Panc1 (cell line): ENCODE measurements around the gene RAC2.

ENCODE experiments used
- POLR2AphosphoS5 ChIP-seq: IDR thresholded peaks from 2 replicates; pipeline ENCODE4 v1.6.1; 2012; ENCODE audit warnings: mild to moderate bottlenecking, low read depth, low read length, moderate library complexity
- SIN3A ChIP-seq: IDR thresholded peaks from 2 replicates; pipeline ENCODE4 v1.6.1; 2012; ENCODE audit warnings: low read depth, mild to moderate bottlenecking, low read length, moderate library complexity, borderline replicate concordance; ENCODE audit not compliant: insufficient read depth
- TCF7L2 ChIP-seq: IDR thresholded peaks from 2 replicates; pipeline ENCODE4 v1.6.1; 2011; ENCODE audit warnings: mild to moderate bottlenecking, low read depth, low read length, inconsistent platforms
- TF ChIP-seq, protein P1 (sequence below): fragments of 450-650 bp; IDR thresholded peaks from 2 replicates; pipeline ENCODE4 v1.5.1; 2017; ENCODE audit warnings: mild to moderate bottlenecking
- TF ChIP-seq, protein P2 (sequence below), 2 experiments: IDR thresholded peaks; 2 replicates each; pipeline ENCODE4 v1.6.1; 2011 to 2012; ENCODE audit warnings: low read depth in 2 of 2, control low read depth in 1 of 2, low read length in 1 of 2, mild to moderate bottlenecking in 1 of 2, moderate library complexity in 1 of 2; ENCODE audit not compliant: insufficient read depth in 1 of 2

DNA sequence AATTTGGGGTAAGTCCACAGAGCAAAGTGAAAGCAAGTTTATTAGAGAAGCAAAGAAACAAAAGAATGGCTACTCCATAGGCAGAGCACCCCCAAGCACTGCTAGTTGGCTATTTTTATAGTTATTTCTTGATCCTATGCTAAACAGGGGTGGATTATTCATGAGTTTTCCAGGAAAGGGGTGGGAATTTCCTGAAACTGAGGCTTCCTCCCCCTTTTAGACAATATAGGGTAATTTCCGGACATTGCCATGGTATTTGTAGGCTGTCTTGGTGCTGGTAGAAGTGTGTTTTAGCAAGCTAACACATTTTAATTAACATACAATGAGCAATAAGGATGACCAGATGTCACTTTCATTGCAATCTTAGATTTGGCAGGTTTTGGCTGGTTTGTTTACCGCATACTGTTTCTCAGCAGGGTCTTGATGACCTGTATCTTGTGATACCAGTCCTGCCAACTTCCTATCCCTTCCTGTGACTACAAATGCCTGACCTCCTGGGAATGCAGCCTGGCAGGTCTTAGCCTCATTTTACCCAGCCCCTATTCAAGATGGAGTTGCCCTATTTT, 55.1 kb downstream of the RAC2 start:
- TF ChIP-seq, protein P1, sequence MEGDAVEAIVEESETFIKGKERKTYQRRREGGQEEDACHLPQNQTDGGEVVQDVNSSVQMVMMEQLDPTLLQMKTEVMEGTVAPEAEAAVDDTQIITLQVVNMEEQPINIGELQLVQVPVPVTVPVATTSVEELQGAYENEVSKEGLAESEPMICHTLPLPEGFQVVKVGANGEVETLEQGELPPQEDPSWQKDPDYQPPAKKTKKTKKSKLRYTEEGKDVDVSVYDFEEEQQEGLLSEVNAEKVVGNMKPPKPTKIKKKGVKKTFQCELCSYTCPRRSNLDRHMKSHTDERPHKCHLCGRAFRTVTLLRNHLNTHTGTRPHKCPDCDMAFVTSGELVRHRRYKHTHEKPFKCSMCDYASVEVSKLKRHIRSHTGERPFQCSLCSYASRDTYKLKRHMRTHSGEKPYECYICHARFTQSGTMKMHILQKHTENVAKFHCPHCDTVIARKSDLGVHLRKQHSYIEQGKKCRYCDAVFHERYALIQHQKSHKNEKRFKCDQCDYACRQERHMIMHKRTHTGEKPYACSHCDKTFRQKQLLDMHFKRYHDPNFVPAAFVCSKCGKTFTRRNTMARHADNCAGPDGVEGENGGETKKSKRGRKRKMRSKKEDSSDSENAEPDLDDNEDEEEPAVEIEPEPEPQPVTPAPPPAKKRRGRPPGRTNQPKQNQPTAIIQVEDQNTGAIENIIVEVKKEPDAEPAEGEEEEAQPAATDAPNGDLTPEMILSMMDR: no peak
- TF ChIP-seq, protein P2, sequence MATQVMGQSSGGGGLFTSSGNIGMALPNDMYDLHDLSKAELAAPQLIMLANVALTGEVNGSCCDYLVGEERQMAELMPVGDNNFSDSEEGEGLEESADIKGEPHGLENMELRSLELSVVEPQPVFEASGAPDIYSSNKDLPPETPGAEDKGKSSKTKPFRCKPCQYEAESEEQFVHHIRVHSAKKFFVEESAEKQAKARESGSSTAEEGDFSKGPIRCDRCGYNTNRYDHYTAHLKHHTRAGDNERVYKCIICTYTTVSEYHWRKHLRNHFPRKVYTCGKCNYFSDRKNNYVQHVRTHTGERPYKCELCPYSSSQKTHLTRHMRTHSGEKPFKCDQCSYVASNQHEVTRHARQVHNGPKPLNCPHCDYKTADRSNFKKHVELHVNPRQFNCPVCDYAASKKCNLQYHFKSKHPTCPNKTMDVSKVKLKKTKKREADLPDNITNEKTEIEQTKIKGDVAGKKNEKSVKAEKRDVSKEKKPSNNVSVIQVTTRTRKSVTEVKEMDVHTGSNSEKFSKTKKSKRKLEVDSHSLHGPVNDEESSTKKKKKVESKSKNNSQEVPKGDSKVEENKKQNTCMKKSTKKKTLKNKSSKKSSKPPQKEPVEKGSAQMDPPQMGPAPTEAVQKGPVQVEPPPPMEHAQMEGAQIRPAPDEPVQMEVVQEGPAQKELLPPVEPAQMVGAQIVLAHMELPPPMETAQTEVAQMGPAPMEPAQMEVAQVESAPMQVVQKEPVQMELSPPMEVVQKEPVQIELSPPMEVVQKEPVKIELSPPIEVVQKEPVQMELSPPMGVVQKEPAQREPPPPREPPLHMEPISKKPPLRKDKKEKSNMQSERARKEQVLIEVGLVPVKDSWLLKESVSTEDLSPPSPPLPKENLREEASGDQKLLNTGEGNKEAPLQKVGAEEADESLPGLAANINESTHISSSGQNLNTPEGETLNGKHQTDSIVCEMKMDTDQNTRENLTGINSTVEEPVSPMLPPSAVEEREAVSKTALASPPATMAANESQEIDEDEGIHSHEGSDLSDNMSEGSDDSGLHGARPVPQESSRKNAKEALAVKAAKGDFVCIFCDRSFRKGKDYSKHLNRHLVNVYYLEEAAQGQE (IDR thresholded peaks at IDR 0.05; ENCODE audit: insufficient read depth in 1 of 2, low read depth in 2 of 2, low read length in 1 of 2): no peak
- no peak for TF ChIP-seq POLR2AphosphoS5
- TF ChIP-seq SIN3A: no peak
- TF ChIP-seq TCF7L2: no peak
